ENCODE results near the gene HLA-DRB1.

- no peak for TF ChIP-seq CTCF (IDR thresholded peaks at IDR 0.05)
- peak in 1 of 4 donors; percentile 31 for TF ChIP-seq POLR2A (IDR thresholded peaks at IDR 0.05)
These were observed 38.2 kb upstream of the HLA-DRB1 start for GRCh38 chr6:32627831-32628230.
